Stimulated activated naive CD8-positive, alpha-beta T cell treated with anti-CD3 and anti-CD28 coated beads, Interleukin-15, amount 100 ng/mL, for 72 hours (primary cell): ENCODE data around the gene CUL3.

ENCODE experiments used
- ATAC-seq: fragments of 150-1000 bp; cut with Tn5 transposase; 2 replicates; pipeline ENCODE4 v1.10.0; 2021; ENCODE audit warnings: mild to moderate bottlenecking, moderate library complexity
- DNase-seq, 2 donors: peaks; one replicate each; pipeline ENCODE4 v3.0.0; 2021 to 2022
- H3K27ac Mint-ChIP-seq, 2 donors: one replicate each; pipeline ENCODE4 v1.8.0; 2022; ENCODE audit warnings: mild to moderate bottlenecking in 2 of 2, mixed read lengths in 2 of 2, moderate library complexity in 2 of 2
- H3K27me3 Mint-ChIP-seq: one replicate; pipeline ENCODE4 v1.8.0; 2022; ENCODE audit warnings: mixed read lengths
- H3K4me1 Mint-ChIP-seq: one replicate; pipeline ENCODE4 v1.8.0; 2022; ENCODE audit warnings: mild to moderate bottlenecking, mixed read lengths
- H3K4me3 Mint-ChIP-seq, 2 donors: one replicate each; pipeline ENCODE4 v1.8.0; 2022; ENCODE audit warnings: mild to moderate bottlenecking in 2 of 2, mixed read lengths in 2 of 2, moderate library complexity in 1 of 2
- H3K9me3 Mint-ChIP-seq, 2 donors: one replicate each; pipeline ENCODE4 v1.8.0; 2022; ENCODE audit warnings: mixed read lengths in 2 of 2

CUL3 gene

DNA sequence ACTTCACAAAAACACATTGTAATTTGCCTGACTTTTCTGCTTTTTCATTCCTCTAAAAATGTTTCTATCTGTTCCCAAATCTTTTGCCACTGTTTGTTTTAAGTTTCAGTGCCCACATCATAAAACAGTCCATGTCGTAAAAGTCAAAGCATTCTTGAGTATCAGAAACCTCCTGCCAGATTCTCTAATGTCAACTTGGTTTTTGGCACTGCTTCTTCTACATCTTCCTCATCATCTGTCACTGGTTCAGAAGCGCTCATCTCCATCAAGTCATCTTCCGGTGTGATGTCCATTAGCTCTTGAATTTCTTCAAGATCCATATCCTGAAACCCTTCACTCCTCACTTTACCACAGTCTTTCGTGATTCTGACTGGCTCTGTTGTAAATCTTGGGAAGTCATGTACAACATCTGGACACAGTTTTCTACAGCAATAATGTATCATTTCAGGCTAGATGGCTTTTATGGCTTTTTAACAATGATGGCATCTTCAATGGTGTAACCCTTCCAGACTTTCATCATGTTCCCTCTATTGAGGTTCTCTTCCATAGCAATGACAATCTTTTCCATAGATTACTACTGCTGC lies 19.6 kb downstream of the CUL3 start:
- ATAC-seq = no peak
- Mint-ChIP-seq H3K27ac (no peak overlapping the region), H3K9me3 (peaks cover 7 to 10% of the 10 kb centered on the region in 2 donors), H3K27me3 (no peaks in the 10 kb centered on the region), H3K4me1 (peaks cover 56% of the 10 kb centered on the region), H3K4me3 (no peak overlapping the region)
- no peak for DNase-seq

DNA sequence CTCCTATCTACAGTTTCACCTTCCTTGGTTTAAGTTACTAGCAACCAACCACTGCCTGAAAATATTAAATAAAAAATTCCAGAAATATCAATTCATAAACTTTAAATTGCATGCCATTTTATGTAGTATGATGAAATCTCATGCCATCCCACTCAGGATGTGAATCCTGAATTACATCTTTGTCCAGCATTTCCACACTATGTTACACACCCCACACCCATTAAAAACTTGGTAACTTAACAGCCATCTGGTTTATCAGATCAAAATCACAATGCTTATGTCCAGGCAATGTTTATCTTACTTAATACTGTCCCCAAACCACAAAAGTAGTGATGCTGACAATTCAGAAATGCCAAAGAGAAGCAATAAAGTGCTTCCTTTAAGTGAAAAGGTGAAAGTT lies 21.6 kb downstream of the CUL3 start:
- Mint-ChIP-seq H3K4me1 (peaks cover 49% of the 10 kb centered on the region), H3K27me3 (no peaks in the 10 kb centered on the region), H3K27ac (peak overlapping the region; percentile 42 to 62), H3K9me3 (peaks cover 7 to 10% of the 10 kb centered on the region in 2 donors), H3K4me3 (no peak overlapping the region)
- DNase-seq (no peak), ATAC-seq (no peak)

DNA sequence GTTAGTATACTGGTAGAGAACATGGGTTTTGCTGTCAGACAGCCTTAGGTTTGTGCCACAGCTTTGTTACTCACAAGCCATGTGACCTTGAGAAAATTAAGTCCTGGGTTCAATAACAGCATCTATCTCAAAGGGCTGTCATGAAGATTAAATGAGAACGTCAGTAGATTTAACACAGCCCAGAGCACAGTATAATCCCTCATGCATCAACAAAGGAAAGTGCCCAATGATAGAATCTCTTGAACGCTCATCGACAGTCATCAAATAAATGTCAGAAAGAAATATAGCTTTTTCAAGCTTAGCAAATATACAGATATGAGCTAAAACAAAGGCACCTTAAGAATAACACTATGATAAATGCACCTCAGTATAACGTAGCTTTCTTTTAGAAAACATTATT lies 22.3 kb downstream of the CUL3 start:
- no peak for DNase-seq
- no peaks in the 10 kb centered on the region for H3K27me3 Mint-ChIP-seq
- no peak for ATAC-seq
- H3K27ac Mint-ChIP-seq = no peak overlapping the region
- H3K9me3 Mint-ChIP-seq = peaks cover 4 to 5% of the 10 kb centered on the region in 2 donors
- no peak overlapping the region for H3K4me3 Mint-ChIP-seq
- peaks cover 52% of the 10 kb centered on the region for H3K4me1 Mint-ChIP-seq

DNA sequence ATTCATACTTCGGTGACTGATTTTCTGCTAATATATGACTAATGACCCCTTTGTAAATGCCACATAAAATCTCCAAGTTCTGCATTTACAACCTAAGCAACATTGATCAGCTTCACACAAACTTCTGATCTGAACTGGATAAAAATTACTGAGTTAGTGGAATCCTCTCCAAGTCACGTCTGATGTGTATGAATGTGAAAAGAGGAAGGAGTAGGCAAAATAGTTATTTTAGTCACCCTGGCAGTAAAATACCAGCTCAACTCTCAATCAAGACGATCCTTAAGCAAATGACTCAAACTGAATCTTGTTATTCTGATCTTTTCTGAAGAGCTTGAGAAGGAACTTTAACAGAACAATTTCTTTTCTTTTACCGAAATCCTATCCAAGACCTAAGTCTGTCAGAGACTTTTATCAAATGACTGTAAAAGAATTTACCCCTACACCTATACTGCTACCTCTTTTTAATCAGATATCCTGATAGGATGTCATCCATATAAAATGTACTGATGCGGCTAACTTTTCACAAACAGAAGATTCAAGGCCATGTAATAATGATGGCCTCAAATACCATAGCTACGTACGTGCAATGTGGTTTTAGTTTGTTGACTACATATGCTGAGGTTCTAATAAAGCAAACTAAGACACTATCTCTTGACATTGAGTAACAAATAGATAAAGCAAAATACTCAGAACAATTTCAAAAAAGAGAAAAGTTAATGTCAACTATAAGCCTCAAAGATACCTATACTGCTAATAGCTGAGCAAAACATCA lies 23.7 kb downstream of the CUL3 start:
- Mint-ChIP-seq H3K9me3 (no peaks in the 10 kb centered on the region), H3K27ac (no peak overlapping the region), H3K4me3 (no peak overlapping the region), H3K27me3 (no peaks in the 10 kb centered on the region), H3K4me1 (peaks cover 46% of the 10 kb centered on the region)
- DNase-seq (no peak), ATAC-seq (peak; percentile 67)

DNA sequence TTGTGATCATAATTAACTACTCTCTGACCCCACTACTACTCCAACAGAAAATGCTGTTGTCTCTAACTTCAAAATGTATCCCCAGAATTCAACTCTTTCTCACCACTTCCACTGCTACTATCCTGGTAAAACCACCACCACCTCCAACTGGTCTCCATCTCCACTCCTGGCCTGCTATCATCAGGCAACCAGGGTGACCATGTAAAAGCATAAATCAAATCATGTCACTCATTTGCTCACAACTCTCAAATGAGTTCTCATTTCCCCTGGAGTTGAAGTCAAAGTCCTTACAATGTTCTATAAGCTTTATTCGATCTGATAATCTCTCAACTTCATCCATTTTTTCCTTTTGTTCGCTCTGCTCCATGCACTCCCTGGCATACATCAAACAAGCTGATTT lies 24.6 kb downstream of the CUL3 start:
- DNase-seq (no peak), ATAC-seq (no peak)
- Mint-ChIP-seq H3K9me3 (no peaks in the 10 kb centered on the region), H3K4me1 (peaks cover 45% of the 10 kb centered on the region), H3K4me3 (no peak overlapping the region), H3K27ac (no peak overlapping the region), H3K27me3 (no peaks in the 10 kb centered on the region)

DNA sequence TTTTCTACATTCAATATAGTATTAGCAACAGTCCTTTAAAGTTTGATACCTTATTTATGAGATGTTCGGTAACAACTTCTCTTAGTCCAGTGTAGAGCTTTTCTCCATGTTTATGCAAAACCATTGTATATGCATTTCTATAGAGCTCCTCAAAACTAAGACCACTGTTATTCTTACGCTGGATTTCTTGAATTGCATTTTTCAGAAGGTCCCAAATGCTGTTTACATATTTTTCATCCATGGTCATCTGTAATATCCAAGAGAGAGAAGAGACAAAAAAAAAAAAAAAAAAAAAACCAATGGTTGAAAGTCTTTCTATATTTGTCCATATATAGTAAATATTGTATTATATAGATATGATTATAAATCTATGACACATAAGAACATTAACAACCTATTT lies 27.6 kb downstream of the CUL3 start:
- Mint-ChIP-seq H3K9me3 (no peaks in the 10 kb centered on the region), H3K27me3 (no peaks in the 10 kb centered on the region), H3K4me1 (peaks cover 30% of the 10 kb centered on the region), H3K27ac (no peak overlapping the region), H3K4me3 (no peak overlapping the region)
- DNase-seq (no peak), ATAC-seq (no peak)

DNA sequence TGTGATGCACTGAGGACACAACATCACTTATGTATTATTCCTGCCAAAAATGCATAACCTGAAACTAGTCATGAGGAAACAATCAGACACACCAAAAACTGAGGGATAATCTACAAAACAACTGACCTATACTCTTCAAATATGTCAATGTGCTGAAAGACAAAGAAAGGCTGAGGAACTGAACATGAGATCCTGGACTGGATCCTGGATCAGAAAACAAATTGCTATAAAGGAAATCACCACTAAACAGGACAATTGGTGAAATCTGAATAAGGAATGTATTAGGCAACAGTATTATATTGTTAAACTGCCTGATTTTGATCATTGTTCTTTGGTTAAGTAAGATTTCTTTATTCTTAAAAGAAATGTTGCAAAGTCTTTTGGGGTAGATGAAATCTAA lies 28.8 kb downstream of the CUL3 start:
- no peak overlapping the region for H3K4me3 Mint-ChIP-seq
- no peak for ATAC-seq
- H3K27ac Mint-ChIP-seq = no peak overlapping the region
- H3K27me3 Mint-ChIP-seq = no peaks in the 10 kb centered on the region
- no peak for DNase-seq
- H3K4me1 Mint-ChIP-seq = peaks cover 26% of the 10 kb centered on the region
- no peaks in the 10 kb centered on the region for H3K9me3 Mint-ChIP-seq

DNA sequence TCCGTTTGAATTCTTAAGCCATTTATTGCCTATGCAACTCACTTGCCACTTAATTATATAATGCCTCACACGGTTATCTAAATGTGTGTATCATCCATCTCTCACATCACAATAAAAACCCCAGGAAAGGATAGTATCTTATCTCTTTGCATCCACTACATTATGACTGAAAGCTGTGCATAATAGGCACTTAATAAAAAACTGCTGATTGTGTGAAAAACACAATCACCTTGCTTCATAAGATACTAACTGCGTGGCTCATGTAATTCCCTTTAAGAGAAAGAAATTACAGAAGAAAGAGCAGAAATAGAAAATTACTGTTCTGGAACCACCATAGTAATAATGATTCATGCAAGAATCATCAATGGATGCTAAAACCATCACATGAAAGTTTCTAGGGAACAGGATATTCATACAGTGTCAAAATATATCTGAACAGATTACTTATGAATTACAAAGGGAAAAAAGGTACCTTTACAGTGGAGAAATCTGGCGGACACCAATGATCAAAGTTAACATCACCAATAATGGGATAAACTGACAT lies 29.3 kb downstream of the CUL3 start:
- H3K4me3 Mint-ChIP-seq = no peak overlapping the region

DNA sequence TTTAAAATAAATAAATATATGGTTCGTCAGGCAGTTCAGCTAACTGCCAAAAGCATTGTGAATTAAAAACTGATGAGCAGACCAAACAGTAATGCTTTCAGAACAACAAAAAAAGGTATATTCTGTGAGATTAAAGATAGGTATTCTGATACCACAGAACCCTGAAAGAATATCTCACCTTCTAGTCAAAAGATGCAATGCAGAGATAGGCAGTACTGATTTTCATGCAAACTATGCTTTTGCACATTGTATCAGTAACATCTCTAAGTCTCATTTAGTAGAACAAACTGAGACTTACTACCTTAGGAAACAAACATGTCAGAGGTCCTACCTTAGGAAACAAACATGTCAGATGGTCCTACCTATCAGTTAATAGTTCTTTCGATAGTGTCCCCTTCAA lies 32.4 kb downstream of the CUL3 start:
- ATAC-seq = no peak
- H3K27ac Mint-ChIP-seq = no peak overlapping the region

More for the DNA sequence above, 29.3 kb downstream of the CUL3 start:
- no peaks in the 10 kb centered on the region for H3K27me3 Mint-ChIP-seq
- H3K4me1 Mint-ChIP-seq = peaks cover 26% of the 10 kb centered on the region
- H3K27ac Mint-ChIP-seq = no peak overlapping the region
- no peak for ATAC-seq
- H3K9me3 Mint-ChIP-seq = no peaks in the 10 kb centered on the region
- DNase-seq = no peak

DNA sequence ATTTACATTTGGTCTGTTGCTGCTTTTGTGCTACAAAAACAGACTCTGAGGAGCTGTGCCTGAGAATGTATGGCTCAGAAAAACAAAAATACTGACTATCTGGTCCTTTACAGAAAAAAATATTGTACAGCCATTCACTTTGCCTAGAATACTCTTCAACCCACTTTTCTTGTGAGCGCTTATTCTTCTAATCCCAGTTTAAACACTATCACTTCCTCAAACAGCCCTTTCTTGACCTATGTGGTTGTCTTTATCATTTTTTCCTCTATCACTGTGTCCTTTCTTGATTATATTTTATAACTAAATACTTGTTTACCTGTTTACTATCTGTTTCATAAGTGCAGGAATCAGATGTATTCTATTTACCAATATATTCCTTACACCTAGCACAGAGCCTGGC lies 33.5 kb downstream of the CUL3 start:
- Mint-ChIP-seq H3K9me3 (no peaks in the 10 kb centered on the region), H3K27ac (no peak overlapping the region), H3K4me1 (peaks cover 27% of the 10 kb centered on the region), H3K27me3 (no peaks in the 10 kb centered on the region), H3K4me3 (no peak overlapping the region)
- DNase-seq = no peak
- no peak for ATAC-seq

More for the DNA sequence above, 32.4 kb downstream of the CUL3 start:
- Mint-ChIP-seq H3K9me3 (no peaks in the 10 kb centered on the region), H3K4me3 (no peak overlapping the region), H3K4me1 (peaks cover 19% of the 10 kb centered on the region), H3K27me3 (no peaks in the 10 kb centered on the region)
- no peak for DNase-seq

DNA sequence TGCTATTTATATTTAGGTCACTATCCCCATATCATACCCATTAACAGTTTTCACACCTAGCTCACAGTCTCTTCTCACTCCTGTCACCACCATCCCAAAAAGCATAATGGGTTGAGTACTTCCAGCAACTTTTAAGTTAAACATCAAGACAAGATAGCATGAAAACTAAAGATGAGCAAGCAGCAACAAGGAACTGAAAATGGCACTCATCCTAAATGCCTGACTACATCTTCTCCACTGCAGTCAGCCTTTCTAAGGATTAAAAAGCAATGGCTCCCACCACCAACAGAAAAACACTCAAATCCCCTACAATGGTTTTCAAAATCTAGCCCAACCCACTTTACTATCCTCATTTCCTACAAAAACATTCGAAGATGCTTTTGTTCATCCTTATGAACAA lies 38.2 kb downstream of the CUL3 start:
- DNase-seq (no peak), ATAC-seq (no peak)
- Mint-ChIP-seq H3K27me3 (no peaks in the 10 kb centered on the region), H3K4me3 (no peak overlapping the region), H3K4me1 (peaks cover 20% of the 10 kb centered on the region), H3K27ac (peak overlapping the region in 1 of 2 donors; percentile 2), H3K9me3 (no peaks in the 10 kb centered on the region)

DNA sequence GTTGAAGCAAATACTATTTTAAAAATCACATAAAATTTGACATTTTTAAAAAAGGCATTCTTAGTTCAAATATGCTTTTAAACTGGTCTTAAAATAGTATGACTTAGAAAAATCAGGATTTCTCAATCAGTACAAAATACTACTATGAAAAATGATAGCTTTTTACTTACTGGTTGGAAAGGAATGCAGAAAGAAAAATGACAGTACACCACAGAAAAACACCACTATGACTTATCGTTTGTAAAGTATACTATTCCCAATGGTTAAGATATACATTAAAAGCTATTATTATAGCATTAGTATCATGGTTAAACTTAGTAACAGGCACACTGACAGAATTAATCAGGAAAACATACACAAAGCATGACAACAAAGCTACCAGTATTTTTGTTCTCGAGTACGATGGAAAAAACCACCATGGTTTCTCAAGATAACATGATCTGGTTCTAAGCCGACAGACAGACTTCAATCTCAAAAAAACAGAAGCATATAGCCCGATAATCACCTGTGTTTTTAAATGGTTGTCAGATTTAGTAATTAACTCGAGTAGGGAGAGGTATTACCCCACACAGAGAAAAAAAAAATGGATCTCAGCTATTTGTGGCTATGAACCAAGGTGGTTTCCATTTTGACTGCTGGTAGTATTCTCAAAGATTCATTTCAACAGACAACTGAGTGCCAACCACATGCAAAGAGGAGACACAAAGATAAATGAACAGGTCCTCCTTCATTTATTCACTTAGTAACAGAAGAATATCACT lies 39.1 kb downstream of the CUL3 start:
- DNase-seq (no peak), ATAC-seq (no peak)
- no peaks in the 10 kb centered on the region for H3K27me3 Mint-ChIP-seq
- no peaks in the 10 kb centered on the region for H3K9me3 Mint-ChIP-seq
- H3K27ac Mint-ChIP-seq = no peak overlapping the region
- H3K4me3 Mint-ChIP-seq = no peak overlapping the region
- peaks cover 27% of the 10 kb centered on the region for H3K4me1 Mint-ChIP-seq

DNA sequence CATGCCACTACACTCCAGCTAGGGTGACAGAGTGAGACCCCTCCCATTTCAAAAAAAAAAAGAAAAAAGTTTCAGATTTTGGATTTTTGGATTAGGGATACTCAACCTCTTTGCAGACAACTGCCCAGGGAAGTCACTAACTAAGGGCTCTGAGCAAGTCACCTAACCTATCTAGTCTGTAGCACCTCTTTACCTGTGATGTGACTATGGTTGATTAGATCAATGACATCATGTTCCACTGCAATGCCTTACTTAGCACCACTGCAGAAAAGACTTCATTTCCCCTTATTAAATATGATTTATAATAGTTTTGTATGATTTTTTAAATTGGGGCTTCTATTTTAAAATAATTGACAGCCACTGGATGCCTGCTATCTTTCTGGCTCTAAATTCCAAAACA lies 41.2 kb downstream of the CUL3 start:
- Mint-ChIP-seq H3K4me1 (peaks cover 34% of the 10 kb centered on the region), H3K27ac (no peak overlapping the region), H3K27me3 (no peaks in the 10 kb centered on the region), H3K4me3 (no peak overlapping the region), H3K9me3 (peaks cover 0 to 4% of the 10 kb centered on the region in 2 donors)
- ATAC-seq (no peak), DNase-seq (no peak)

DNA sequence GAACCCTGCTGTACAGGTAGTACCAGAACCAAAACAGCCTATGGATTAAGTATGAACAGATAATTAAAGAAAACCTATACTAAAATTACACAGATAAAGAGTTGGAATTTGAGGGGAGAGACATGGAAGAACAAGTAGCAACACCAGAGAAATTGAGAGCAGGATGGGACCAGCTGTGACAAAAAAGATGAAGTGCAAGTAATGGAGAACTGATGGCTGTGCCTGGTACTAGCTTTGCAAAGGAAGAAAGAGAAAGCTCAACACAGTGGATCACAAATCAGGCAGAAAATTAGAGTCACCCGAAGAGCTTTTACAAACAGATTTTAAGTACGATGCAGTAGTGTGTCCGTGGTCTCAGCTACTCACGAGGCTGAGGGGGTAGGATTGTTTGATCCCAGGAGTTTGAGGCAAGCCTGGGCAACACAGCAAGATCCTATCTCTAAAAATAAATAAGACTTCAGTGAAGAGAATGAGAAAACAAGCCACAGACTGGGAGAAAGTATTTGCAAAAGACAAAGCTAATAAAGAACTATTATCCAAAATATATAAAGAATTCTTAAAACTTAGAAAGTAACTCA lies 46.5 kb downstream of the CUL3 start:
- peaks cover 0 to 9% of the 10 kb centered on the region in 2 donors for H3K9me3 Mint-ChIP-seq
- ATAC-seq (no peak), DNase-seq (no peak)
- peaks cover 34% of the 10 kb centered on the region for H3K4me1 Mint-ChIP-seq
- H3K27me3 Mint-ChIP-seq = no peaks in the 10 kb centered on the region
- H3K4me3 Mint-ChIP-seq = no peak overlapping the region
- peak overlapping the region in 1 of 2 donors; percentile 6 for H3K27ac Mint-ChIP-seq

DNA sequence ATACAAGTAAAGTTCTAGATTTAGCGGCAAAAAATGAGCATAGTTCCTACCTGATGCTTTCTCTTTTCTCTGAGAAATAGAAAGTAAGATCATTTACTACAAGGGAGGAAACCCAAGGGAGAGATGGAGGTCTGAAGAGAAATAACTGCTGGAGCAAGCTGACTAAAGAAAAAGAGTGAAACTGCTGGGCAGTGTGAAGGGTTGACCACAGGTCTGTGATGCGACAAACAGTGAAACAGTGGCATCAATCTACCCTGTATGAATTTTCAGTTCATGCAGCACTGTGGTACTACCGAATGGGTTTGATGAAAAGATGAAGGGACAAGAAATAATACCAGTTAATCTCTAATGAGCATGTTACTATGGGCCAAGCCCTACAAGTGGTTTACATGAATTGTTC lies 52.2 kb downstream of the CUL3 start:
- no peaks in the 10 kb centered on the region for H3K27me3 Mint-ChIP-seq
- ATAC-seq (peak; percentile 70), DNase-seq (no peak)
- no peaks in the 10 kb centered on the region for H3K9me3 Mint-ChIP-seq
- H3K4me1 Mint-ChIP-seq = peaks cover 46% of the 10 kb centered on the region
- no peak overlapping the region for H3K4me3 Mint-ChIP-seq
- no peak overlapping the region for H3K27ac Mint-ChIP-seq
